ENCODE results near the gene MATN1.

The MATN1 gene

DNA sequence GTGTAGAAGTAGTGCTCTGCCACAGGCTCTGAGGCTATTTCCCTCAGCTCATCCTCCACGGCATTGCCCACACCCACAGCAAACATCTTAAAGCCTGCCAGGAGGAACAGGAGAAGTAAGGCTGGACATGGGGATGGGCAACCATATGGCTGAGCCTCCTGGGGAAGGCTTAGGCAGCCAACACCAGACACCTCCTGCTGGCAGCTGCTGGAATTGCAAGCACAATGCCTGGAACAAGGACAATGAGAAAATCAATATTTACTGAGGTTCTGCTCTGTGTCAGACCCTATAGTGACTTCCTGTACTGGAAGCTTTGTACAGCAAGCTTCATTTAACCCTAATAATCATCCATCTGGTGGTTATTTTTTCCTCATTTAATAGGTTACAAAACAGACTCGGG lies 8.2 kb downstream of the MATN1 start:
- peak; percentile 61 for DNase-seq

DNA sequence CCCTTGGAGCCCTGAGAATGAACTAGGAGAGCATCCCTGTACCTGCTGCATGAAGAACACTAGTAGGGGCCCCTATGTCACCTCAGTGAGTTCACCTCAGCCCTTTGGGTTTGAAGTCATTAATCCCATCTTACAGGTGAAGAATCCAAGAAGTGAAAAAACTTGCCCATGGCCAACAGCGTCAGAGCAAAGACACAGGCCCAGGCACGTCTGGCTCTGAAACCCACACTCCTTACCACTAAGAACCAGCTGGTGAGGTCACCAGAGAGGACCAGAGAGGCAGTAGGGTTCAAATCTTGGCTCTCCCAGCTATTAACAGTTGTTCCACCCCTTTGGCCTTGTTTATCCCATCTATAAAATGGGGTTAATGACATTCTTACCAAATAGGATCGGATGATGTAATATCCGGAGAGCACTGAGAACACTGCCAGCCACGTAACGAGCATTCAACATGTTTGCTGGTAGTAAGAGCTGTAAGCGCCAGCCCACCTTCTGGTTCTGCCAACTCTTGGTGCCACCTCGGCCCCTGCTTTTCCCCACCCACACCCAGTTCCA lies 8.8 kb downstream of the MATN1 start:
- DNase-seq = no peak

DNA sequence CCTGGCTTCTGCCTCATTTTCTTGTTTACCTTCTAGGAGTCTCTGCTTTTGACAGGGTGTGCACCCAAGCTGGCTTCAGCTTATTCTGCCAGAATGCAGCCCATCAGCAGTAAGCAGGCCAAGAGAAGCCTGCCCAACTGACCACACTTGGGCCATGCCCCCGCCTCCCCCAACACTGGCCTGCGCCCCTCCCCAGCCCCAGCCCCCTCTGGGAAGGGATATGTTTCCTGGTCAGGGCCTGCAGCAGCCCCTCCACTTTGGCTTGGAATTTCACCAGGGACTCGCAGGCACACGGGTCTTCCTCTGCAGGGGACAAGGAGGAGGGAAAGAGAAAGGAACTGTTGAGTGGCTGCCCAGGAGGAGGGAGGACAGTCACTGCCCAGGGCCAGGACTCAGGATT lies 9.4 kb downstream of the MATN1 start:
- DNase-seq = no peak

DNA sequence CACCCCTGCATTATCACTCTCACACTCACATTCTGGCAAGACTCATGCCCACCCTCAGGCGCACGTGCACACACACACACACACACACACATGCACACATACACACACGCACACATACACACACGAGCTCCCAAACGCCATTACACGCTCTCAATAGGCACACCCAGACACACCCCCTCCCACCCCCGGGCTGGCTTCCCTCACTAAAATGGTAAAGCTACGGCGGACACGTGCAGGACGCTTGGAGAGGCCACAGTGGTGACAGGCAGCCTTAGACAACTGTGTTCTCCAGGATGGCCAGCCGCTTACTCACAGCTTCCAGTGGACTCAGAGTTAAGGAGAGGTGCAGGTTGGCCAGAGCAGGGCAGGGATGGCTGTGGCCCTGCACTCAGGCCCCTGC lies 10.1 kb downstream of the MATN1 start:
- DNase-seq = no peak

DNA sequence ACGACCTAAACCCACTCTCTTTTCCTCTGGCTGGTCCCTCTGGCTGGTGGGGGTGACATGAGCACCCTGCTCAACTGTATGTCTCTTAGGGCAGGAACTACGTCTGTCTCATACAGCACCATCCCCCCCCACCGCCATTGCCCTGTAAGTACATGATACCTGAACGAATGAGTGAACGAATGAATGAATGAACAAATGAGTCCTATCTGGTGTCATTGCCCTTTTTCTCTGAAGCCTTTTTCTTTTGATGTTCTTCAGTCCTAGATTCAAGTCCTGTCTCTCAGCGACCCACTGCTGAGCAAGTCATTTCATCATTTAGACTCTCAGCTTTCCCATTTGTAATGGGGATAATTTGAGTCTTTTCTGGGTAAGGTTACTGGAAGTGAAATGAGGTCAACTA lies 10.8 kb downstream of the MATN1 start:
- DNase-seq = no peak

DNA sequence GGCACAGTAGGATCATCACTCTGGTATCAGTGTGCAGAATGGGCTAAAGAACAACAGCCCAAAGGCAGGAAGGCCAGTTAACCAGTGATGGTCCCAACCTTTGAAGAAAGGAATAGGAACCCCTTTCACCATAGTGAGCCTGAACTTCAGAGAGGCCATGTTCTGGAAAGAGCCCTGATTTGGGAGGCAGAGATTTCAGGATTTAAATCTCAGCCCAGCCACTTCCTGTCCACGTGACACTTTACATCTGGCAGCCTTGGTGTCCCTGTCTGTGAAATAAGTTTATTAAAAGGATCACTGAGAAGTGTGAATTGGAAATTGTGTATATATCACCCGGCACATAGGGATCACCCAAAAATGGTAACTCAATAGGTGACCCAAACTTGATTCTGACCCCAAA lies 13.0 kb downstream of the MATN1 start:
- peak; percentile 35 for DNase-seq

DNA sequence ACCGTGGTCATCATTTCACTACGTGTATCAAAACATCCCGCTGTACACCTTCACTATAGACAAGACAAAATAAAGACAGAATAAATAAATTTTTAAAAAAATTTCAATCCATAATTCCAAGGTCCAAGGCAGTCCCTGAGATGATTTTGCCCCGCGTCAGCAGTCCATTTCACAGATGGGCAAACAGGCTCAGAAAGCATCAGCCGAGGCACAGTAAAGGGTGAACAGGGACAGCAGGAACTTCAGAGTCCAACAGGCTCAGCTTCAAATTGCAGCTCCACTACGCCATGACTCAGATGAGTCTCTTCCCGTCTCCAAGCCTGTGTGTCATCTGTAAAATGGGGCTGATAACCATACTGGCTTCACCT lies 15.0 kb downstream of the MATN1 start:
- no peak for DNase-seq

DNA sequence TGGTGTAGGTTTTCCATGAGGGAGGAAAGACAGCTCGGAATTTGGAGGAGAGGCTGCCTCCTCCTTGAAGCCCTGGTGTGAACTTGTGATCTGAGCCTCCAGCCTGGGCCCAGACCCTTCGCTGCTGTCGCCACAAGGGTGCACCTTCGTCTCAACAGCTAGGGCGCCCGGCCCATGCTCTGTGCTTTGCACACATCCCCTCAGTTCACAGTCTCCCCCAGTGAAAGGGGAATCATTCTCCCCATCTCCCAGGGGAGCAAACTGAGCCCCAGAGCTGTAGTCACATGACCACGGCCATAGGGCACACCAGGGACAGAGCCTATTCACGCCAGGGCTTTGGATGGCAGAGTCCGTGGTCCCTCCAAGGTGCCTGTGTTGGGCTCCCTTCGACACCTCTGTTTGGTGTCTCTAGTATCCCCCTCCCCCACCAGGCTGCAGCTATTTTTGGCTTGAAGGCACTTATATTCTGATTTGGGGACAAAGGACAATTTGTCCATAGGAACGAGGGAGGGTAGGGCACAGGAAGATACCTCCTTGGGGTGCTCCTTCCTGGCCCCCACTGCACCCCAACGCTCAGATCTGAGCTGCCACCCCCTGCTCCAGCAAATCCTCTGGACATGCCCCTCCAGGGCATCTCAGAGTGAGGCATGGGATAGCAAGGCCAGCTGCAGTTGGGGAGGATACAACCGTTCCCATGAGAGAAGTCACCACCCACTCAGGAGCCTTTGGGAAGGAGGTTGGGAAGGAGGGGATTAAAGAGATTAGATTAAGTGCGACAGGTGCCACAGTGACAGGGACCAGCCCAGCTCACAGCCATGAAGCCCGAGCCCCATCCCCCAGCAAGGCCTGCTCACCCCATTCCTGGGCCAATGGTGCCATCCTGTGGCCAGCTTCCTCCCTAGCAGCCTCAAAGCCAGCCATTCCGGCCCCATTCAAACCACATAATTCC lies 15.7 kb downstream of the MATN1 start:
- peak; percentile 99 for DNase-seq

DNA sequence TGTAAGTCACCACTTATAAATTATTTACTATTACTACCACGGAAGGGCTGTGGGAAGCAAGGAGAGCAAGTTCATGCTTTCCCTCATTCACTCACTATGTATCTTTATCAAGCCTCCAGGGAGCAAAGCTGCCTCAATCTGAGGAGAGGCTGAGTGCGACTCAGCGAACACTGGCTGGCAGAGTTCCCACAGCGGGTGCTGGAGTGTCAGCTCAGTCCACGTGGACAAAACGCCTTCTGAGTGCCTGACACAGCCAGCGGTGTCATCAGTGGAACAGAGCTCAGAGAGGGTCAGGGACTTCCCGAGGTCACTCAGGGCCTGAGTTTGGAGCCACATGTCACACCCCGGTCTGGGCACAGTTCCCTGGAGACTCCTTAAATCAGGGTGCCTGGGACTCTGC lies 16.9 kb downstream of the MATN1 start:
- DNase-seq = peak; percentile 32

DNA sequence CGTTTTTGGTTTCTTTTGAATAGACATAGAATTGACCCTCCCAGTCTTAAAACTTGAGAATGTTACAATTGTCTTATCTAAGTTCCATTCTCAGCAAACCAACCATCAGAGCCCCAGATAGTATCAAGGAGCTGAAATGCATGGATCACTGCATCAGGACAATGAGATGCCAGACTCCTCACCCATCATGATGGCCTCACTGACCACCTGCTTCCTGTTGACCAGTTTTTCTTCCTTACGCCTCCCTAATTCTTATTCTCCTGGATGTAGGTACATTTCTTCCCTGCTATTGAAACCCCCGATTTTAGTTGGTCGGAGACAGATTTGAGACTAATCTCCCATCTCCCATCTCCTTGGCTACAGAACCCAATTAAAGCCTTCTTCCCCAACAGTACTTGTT lies 17.7 kb downstream of the MATN1 start:
- DNase-seq = peak; percentile 19

DNA sequence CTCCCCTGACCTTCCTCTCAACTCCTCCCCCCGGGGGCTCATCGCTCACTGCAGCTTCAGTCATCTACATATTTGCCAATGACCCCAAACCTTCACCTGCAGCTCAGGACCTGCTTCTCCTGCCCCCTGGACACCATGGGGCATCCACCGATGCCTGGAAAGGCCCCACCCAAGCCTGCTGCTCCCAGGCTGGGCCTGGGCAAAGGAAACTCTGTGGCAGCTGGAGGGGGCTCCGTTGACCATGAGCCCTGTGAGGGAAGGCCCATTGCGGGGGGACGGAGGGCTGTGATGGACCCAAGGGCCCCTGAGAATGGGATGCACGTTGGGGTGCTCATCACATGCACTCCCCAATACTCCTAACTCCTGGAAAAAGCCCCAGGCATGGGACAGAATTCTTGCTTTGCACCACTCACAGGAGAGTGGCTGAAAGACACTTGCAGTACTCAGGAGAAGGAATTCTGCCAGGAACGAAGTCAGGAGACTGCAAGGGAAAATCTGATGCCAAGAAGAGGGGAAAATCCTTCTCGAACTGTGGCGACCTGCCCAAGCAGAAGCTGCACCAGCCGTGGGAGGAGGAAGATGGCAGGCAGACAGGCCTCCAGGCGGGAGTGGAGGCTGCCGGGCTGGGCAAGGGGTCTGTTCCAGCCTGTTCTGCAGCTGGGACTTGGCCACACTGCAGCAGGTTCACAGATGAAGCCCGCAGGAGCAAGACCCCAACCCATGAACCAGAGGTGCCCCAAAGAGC lies 18.4 kb downstream of the MATN1 start:
- no peak for DNase-seq

DNA sequence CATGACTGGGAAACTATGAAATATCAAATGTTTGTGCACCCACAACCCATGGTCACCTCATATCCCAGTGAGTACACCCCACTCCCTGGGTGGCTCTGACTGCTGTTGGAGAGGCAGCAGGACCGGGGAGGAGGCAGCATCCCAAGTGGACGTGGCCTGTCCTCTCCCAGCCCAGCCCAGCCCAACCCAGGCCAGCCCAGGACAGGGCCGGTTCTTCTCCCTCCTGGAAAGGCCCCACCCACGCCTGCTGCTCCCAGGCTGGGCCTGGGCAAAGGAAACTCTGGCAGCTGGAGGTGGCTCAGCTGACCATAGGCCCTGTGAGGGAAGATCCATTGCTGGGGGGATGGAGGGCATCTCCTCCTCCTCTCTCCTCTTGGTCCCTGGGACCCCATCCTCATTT lies 19.1 kb downstream of the MATN1 start:
- no peak for DNase-seq

DNA sequence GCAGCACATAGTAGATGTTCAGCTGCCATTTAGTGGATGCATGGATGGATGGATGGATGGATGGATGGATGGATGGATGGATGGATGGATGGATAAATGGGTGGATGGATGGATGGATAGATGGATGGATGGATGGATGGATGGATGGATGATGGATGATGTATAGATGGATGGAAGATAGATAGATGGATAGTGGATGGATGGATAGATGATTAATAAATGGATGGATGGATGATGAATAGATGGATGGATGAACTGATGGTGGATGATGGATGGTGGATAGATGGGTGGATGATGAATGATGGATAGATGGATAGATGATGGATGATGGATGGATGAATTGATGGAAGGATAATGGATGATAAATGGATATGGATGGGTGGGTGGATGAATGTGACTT lies 20.6 kb downstream of the MATN1 start:
- DNase-seq = no peak

DNA sequence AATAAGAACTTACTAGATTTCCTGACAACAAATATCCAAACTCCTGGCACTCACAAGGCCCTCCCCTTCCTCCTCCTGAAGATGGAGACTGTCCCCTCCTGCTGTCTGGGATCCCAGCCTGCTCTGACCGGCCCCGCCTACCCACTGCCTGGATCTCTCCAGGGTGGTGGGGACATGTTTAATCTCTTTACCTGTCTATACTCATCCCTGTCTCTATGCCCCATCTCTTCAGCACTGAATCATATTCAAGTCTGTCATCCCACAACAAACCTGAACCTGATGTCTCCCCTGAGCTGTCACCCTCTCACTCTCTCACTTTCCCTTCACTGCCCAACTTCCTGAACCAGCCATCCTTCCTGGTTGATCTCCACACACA lies 22.1 kb downstream of the MATN1 start:
- DNase-seq = no peak

DNA sequence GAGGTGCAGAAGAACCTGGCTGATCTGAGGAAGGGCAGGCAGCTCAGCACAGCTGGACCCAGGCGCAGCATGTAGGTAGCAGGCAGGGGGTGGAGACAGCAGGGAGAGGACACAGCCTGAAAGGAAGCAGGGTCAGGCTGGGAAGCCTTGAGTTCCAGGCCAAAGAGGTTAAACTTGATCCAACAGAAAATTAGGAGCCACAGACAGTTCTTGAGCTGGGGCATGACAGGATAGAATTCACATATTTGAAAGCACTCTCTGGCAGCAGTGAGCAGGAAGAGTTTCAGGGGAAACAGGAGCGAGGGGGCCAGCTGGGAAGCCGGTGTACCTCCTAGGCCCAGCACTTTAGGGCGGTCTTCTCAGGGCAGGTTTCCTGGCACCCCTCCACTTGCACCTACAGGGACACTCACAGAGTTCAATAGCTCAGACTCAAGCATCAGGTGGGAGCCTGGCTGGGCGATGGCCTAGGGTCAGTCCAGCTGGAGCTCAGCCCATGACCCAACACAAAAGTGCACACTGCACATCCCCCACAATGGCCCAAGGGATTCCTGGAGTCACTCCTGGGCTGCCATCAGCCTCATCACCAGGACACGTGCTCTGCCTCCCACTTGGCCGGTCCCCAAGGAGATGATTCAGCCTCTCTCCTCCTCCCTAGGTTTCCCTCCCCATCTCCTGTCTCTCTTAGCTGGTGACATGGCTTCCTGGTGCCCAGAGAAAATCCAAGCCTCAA lies 22.7 kb downstream of the MATN1 start:
- no peak for DNase-seq

DNA sequence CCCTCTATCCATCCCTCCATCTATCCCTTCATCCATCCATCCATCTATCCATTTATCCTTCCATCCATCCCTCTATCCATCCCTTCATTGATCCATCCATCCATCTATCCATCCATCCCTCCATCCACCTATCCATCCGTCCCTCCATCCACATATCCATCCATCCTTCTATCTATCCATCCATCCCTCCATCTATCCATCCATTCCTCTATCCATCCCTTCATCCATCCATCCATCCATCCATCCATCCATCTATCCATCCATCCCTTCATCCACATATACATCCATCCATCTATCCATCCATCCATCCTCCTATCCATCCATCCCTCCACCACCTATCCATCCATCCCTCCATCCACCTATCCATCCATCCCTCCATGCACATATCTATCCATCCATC lies 23.6 kb downstream of the MATN1 start:
- no peak for DNase-seq

DNA sequence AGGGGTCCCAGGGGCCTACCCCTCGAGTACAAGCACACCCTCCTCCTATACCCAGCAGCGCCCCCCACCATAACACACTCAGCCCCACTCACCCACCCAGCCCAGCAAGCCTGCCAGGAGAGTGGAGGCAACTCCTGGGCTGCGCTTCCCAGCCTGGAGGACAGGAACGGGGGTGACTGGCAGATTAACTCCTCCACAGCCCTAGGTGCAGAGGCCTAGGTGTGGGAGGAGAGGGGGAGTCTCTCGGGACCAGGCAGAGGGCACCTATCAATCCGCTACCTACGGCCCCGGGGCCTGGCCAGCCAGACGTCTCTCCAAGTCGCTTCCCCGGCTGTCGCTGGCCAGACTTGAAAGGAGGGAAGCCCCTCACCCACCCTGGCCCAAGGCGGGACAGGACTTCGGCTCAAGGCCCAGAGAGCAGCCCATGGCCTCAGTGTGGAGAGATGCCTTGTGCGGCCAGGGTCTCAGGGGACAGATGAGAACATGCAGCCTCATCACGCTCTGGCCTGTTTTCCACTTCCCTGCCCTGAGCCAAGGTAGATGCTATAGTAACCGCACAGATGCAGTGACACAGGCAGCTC lies 24.9 kb downstream of the MATN1 start:
- no peak for DNase-seq

DNA sequence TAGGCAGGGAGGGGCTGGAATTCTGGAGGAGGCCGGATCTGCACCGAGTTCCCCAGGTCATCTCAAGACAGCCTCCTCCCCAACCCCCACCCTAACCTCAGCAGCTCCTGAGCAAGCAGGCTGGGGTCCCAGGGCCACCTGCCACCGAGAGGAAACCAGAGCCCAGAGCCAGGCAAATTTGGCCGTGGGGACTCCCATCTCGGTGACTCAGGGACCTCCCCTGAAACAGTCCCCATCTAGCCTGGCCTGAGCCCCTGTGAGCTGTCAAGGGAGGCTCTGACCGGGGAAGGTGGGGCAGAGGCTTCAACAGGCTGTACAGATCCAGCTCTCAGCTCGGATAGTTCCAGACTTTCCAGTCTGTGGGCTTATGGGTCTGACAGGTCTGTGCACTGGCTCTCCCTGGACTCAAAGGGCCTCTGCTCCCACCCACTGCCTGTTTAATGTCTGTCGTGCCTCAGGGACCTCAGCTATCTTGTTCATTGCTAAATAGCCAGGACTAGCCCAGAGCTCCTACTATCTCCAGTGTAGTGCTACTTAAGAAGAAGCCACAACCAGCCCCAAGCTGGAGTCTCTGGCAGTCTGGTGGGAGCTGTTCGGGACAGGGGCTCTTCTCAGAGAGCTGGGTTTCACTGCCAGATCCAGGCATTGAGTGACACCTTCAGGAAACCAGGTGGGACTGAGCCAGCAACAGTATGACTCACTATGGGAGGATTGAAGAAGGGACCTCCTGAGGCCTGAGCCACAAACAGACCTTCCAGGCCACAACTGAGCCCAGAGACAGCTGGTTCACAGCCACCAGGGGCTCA lies 25.6 kb downstream of the MATN1 start:
- no peak for DNase-seq

DNA sequence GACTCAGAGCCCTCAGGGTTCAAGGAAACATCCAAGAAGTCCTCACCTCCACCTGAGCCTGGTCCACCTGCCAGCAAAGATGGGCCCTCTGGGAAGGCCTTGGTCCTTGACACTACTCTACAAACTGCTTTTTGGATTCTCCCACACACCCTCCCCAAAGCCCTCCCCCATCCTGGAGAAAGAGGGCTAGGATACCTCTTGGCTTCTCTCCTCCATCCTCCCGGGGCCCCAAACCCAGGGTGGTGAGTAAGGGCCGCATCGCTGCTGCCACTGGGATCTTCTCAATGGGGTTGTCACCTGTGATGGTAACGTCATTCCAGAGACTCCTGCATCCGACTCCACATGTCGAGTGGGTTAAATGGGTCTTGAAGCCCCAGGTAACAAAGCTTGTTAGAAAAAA lies 26.6 kb downstream of the MATN1 start:
- no peak for DNase-seq

DNA sequence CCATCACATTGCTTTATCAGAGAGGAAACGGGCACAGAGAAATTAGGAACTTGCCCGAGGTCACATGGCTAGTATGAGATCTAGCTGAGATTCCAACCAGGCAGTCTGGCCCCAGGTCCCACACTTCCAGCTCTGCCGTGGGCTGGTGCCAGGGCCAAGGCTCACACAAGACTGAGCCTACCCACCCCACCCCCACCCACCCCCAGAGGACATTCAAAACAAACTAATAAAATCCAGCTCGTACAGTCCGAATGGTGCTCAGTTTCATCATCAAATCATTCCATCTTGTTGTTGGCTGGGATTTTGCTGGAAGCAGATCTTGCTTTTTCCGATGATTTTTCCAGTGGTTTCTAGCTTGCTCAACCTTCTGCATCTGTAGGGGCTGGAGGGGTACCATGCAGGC lies 27.9 kb downstream of the MATN1 start:
- no peak for DNase-seq

DNA sequence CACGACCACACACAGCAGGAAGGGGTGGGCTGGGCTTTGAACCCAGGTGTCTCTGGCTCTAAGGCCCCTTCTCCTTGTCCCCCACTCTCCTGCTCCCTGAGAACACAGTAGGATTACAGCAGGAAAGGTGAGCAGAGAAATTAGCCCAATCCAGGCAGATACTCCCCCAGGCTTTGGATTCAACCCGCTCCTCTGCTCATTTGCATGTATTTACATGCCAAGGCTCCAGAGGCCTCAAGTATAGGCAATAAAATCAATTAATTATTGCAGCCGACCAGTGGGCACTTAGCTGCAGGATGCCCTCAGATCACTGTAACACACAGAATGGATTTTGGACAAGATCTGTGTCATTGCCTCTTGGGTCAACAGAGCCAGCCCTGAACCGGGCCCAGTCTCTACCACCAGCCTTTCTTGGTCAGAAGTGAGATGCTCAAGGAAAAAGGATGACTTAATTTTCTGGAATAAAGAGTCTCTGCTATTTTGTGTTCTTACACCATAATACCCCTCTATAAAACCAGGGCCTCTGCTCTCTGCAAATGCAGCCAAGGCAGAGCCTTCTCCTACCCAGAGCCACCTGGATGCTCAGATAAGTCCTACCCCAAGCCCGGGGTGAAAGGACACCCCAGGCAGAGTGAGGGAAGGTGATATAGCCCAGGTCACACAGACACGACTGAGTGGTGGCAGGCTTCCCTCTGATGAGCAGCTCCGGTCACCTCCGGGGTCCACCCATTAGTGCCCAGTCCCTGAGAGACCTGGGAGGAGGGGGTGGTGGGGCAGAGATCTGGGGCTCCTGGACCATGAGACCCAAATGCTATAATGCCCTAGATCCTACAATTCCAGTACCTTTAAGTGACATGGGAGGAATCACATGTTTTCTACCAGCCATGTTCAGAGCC lies 28.9 kb downstream of the MATN1 start:
- DNase-seq = no peak
